Measurements from ENCODE around the gene TMEM132E.

DNA sequence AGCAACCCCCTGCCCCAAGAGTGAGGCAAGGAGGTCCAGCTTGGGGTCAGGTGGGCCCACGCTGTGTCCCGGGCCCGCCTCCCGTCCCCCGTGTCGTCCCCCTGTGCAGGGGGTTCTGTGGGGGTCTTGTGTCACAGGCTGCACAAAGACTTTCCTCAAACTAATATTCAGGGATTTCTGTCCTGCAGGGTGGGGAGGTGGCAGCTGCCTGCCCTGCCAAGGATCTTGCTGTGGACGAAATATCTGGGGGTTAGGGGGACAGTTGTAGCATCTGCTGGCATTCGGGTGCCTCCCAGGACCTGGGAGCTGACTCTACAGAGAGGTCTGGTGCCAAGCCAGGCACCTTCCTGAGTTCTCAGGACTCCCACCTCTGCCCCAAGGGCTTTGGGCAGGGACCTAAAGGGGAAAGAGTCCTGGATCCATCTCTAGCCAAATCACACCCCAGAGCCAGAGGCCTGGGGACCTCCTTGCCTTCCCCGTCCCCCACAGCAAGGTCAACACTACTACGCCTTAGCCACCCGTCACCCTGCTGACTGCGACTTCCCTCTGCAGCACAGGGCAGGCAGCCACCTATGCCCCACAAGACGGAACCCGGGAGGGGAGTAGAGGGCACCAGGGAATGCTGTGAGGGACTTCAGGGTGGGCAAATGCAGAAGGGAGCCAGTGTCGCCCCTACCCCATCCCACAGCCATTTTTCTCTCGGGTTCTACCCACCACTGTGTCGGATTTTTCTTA, 59.3 kb downstream of the TMEM132E start:
- TF ChIP-seq, protein P1, sequence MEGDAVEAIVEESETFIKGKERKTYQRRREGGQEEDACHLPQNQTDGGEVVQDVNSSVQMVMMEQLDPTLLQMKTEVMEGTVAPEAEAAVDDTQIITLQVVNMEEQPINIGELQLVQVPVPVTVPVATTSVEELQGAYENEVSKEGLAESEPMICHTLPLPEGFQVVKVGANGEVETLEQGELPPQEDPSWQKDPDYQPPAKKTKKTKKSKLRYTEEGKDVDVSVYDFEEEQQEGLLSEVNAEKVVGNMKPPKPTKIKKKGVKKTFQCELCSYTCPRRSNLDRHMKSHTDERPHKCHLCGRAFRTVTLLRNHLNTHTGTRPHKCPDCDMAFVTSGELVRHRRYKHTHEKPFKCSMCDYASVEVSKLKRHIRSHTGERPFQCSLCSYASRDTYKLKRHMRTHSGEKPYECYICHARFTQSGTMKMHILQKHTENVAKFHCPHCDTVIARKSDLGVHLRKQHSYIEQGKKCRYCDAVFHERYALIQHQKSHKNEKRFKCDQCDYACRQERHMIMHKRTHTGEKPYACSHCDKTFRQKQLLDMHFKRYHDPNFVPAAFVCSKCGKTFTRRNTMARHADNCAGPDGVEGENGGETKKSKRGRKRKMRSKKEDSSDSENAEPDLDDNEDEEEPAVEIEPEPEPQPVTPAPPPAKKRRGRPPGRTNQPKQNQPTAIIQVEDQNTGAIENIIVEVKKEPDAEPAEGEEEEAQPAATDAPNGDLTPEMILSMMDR (IDR thresholded peaks at IDR 0.05; ENCODE audit: insufficient read depth, low read length, poor library complexity, severe bottlenecking), result peak; percentile 7
- no peak for TF ChIP-seq EZH2phosphoT487 (conservative IDR thresholded peaks at IDR 0.05; ENCODE audit: low read length)
